ENCODE data around the gene NAPSA. TPM values are rescaled to one million over a fixed set of nuclear protein-coding genes. Genes with fewer than 3 reads are reported as not detected.

Gene NAPSA
- total and polyA plus RNA-seq, 9 of the 15 experiments (the other 6 are each of a cell fraction or from before 2014, with no cell fraction given) = 0.25 to 1.9 (median 0.69) TPM

- TF ChIP-seq ZBTB49 (CRISPR knock-in tag; IDR thresholded peaks at IDR 0.05; ENCODE audit: borderline replicate concordance) = no peak
- no peak for TF ChIP-seq MAFF (IDR thresholded peaks at IDR 0.05; ENCODE audit: low read length)
- no peak for TF ChIP-seq MYBL2 (IDR thresholded peaks at IDR 0.05; ENCODE audit: low read depth)
- TF ChIP-seq MYBL2 (CRISPR knock-in tag; IDR thresholded peaks at IDR 0.05; ENCODE audit: borderline replicate concordance) = no peak
- no peak for TF ChIP-seq XRCC5 (IDR thresholded peaks at IDR 0.05; ENCODE audit: low read depth, low read length)
- peak; percentile 13 to 69; a peak in 2 of 4 replicates for TF ChIP-seq SIN3A (IDR thresholded peaks at IDR 0.05; ENCODE audit: borderline replicate concordance in 2 of 2, control insufficient read depth in 1 of 2, low read depth in 2 of 2, low read length in 2 of 2)
- TF ChIP-seq HDAC8 (tag; IDR thresholded peaks at IDR 0.05) = no peak
- no peak for TF ChIP-seq ARID3A (IDR thresholded peaks at IDR 0.05; ENCODE audit: borderline replicate concordance, low read depth, low read length)
- no peak for TF ChIP-seq ZNF584 (CRISPR knock-in tag; IDR thresholded peaks at IDR 0.05; ENCODE audit: low read depth)
- TF ChIP-seq LCOR (CRISPR knock-in tag; IDR thresholded peaks at IDR 0.05) = no peak
- no peak for TF ChIP-seq GABPB1 (CRISPR knock-in tag; IDR thresholded peaks at IDR 0.05)
- no peak for TF ChIP-seq IFI16 (CRISPR knock-in tag; IDR thresholded peaks at IDR 0.05)
- no peak for TF ChIP-seq MAX (CRISPR knock-in tag; IDR thresholded peaks at IDR 0.05)
- no peak for TF ChIP-seq MITF (IDR thresholded peaks at IDR 0.05)
- TF ChIP-seq SETDB1 (IDR thresholded peaks at IDR 0.05; ENCODE audit: low read length) = no peak
- no peak for TF ChIP-seq PCBP2 (IDR thresholded peaks at IDR 0.05; ENCODE audit: low read depth, low read length, poor library complexity, severe bottlenecking)
- TF ChIP-seq BRF1 (IDR thresholded peaks at IDR 0.05; ENCODE audit: borderline replicate concordance, extremely low read depth, insufficient read length) = no peak
- TF ChIP-seq ATF3 (IDR thresholded peaks at IDR 0.05) = peak; percentile 87
- TF ChIP-seq ATF3 (CRISPR knock-in tag; conservative IDR thresholded peaks at IDR 0.05) = no peak
- TF ChIP-seq POLR3G (IDR thresholded peaks at IDR 0.05; ENCODE audit: extremely low read depth, insufficient read length, insufficient replicate concordance) = no peak
Observed at GRCh38 chr19:50333235-50333736, 32.2 kb downstream of the NAPSA start (continued).

Measured in K562 (cell line).